Activated naive CD4-positive, alpha-beta T cell (primary cell): ENCODE measurements around the gene SCNN1G.
"Not testable (repeated sequence)": the region's sequence is repeated elsewhere in the genome, so short reads cannot be mapped to it uniquely, and the experiment has no call there.

Source experiments
- DNase-seq, 4 experiments: peaks; one replicate each; lab custom pipeline; 2025; lab: John Stamatoyannopoulos, UW

The SCNN1G gene

GRCh38 chr16:23182679-23183542 lies at the start of gene SCNN1G:
Gene SCNN1G, plus strand, starts transcription at chr16:23182745. Its CDS starts 3,527 bp downstream, at chr16:23186272.
- no peak for DNase-seq

- DNase-seq, result no peak
These were observed 49.6 kb upstream of the SCNN1G start for GRCh38 chr16:23132775-23133463.

DNA sequence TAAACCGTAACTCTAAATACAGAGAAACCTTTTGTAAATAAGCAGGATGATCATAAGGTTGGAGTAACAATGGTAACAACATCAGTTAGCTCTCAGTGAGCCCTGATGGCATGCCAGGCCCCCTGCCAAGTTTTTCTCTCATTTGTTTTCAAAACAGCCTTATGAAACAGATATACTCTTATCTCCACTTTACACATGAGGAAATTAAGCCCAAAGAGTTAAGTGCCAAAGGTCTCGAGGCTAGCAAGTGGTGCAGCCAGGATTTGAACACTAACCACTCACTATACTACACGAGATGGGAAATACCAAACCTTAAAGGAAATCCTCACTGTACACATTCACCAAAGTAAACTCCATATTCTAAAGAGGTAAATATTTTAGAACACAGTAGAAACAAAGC lies 48.3 kb upstream of the SCNN1G start:
- DNase-seq, result no peak

GRCh38 chr16:23137256-23137655 lies 45.3 kb upstream of the SCNN1G start:
- DNase-seq, result no peak

- no peak for DNase-seq
These were observed 44.7 kb upstream of the SCNN1G start for GRCh38 chr16:23137818-23138217.

GRCh38 chr16:23140107-23140506 lies 42.4 kb upstream of the SCNN1G start:
- DNase-seq, result no peak

DNA sequence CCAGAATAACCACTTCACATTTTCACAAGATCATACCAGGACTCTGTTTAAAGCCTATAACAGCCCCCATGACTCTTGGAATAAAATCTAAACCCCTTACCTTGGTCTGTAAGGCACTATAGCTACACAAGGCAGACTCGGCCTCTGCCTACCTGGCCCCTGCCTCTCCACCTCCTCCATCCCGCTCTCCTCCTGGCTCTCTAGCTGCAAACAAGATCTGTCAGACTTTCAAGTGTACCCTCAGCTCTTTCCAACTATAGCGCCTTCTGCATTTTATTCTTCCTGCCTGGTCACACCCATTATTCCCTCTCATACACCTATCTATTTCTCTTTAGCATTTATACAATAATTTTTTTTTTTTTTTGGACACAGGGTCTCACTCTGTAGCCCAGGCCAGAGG lies 41.5 kb upstream of the SCNN1G start:
- no peak for DNase-seq

GRCh38 chr16:23141500-23141899 lies 41.0 kb upstream of the SCNN1G start:
- DNase-seq, result no peak

DNA sequence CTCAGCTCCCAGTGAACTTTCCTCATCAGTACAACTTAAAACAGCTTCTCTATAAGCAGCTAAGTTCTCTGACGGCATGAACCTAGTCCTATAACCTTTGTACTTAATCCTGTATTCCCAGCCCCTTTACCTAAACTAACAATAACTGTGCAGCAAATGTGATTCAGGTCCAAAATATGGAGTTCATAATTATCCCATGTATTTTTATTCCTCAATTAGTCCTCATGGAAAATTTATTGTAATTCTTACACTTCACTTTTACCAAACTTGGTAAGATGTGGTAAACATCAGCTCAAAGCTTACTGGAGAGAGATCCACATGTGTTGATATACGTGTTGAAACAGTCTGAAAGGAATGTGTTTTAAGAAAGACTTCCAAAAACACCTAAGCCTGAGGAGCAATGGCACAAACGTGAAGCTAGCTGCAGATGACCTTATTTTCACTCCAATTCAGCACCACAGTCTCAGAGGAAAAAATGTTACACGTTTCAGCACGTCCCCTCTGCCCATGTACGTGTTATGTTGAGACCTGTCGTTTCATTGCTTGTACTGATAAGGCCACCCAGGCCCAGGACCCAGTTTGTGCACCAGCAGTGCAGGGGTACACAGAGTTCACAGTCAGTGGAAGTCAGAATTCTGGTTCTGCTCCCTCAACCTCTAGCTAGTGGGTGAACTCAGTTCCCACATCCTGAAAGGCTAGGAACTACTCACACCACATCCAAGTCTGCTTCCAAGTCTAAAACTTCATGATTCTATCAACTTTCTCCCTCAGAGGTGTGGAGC lies 40.4 kb upstream of the SCNN1G start:
- no peak for DNase-seq

DNA sequence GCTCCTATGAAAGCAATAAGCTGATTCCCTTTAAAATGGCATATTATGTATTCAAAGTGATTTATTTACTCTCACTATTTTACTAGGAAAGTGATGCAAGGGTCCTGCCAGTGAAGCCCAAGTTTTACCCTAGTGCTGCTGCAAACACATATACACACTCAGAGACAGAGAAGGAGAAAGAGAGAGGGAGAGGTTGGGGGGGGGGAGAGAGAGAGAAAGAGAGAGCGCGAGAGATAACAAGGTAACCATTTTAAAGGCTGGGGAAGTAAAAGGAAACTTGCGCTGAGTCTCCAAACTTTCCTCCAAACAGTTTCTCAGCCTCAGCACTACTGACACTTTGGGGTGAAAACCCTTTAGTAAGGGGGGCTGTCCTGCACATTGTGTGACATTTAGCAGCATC lies 39.2 kb upstream of the SCNN1G start:
- DNase-seq, result no peak

GRCh38 chr16:23144393-23144792 lies 38.2 kb upstream of the SCNN1G start:
- DNase-seq, result not testable (repeated sequence)

- DNase-seq, result no peak
These were observed 37.4 kb upstream of the SCNN1G start for GRCh38 chr16:23145186-23145585.

GRCh38 chr16:23145608-23146007 lies 36.9 kb upstream of the SCNN1G start:
- no peak for DNase-seq

- DNase-seq, result no peak
These were observed 35.5 kb upstream of the SCNN1G start for GRCh38 chr16:23146877-23147601.

DNA sequence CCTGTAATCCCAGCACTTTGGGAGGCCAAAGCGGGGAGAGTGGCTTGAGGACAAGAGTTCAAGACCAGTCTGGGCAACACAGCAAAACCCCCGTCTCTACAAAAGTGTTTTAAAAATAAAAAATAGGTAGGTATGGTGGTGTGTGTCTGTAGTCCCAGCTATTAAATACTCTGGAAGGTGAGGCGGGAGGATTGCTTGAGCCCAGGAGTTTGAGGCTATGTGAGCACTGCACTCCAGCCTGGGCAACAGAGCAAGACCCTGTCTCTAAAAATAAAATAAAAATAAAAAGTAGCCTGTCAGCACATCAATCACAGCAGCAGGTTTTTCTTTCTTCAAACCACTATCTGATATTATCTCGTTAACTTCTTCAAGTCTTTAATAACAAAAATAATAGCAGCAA lies 34.9 kb upstream of the SCNN1G start:
- no peak for DNase-seq

DNA sequence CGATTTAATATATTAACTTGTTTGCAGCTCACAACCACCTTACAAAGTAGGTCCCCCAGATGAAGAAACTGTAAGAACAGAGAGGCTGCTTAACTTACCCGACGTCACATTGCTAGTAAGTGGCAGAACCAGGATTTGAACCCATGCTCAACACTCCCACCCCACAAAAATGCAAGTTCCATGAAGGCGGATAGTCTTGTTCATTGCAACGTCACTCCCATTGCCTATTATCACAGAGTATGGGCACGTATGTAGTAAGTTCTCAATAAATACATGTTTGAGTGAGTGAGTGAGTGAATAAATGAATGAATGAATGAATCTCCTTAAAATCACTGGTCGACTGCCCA lies 34.4 kb upstream of the SCNN1G start:
- DNase-seq, result no peak

- peak; percentile 8 to 34 (median 24) for DNase-seq
These were observed 33.9 kb upstream of the SCNN1G start for GRCh38 chr16:23148513-23149266.

DNA sequence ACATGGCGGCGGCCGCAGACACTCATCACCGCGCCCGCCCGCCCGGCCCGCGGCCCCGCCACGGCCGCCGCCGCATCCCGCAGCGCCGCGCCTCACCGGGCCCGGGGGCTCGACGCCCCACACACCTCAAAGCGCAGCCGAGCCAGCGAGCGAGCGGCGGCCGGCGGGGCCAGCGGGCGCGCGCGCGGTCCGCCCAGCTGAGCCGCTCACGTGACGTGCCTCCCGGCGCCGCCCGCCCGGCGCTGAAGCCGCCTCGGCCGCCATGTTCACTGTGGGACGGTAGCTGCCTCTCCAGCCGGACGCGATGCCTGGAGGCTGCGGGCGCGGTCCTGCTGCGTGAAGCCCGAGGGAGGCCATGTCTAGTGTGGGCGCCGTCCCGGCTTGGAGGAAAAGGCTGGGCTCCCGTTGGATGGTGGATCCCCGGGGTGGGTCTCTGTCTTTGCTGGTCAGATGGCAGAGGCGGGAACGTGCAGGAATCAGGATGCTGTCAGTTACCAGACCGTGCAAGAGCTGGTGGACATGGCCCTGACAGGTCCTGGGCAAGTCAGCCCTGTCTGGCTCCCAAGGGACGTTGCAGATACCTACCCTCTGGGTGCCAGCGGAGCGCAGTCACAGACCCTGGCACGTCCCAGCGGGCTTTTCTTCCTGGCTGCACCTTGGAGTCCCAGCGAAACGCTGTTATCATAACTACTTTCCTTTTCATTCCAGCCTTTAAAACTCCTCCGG lies 33.1 kb upstream of the SCNN1G start, which contains the start of gene USP31:
Gene USP31, minus strand, starts transcription at position 186 of the 726 bp plus-strand sequence. Its CDS starts 182 bp downstream, at position 4.
- peak; percentile 63 to 85 (median 76) for DNase-seq

GRCh38 chr16:23149993-23150364 lies 32.6 kb upstream of the SCNN1G start:
- DNase-seq, result no peak

- no peak for DNase-seq
These were observed 30.0 kb upstream of the SCNN1G start for GRCh38 chr16:23152386-23153178.
